Spleen (tissue), 11 donors: ENCODE results near the gene RPL27A. TPM values are rescaled to one million over a fixed set of nuclear protein-coding genes. Genes with fewer than 3 reads are reported as not detected.

Experiments used
- DNase-seq: peaks from one replicate; pipeline ENCODE4 v3.0.0-alpha.2; 2020
- H3K27ac ChIP-seq, 8 donors: fragments of 200-600 bp; sonication (generic) in 7 of 8; 1 replicate in 4 of 8; 2 replicates in 4 of 8; pipeline versions ENCODE4 v1.5.0 to v1.8.0; 2016 to 2021; ENCODE audit warnings: inconsistent platforms in 4 of 8, mild to moderate bottlenecking in 4 of 8, moderate library complexity in 1 of 8
- H3K27me3 ChIP-seq, 7 donors: fragments of 200-600 bp; sonication (generic) in 6 of 7; replicated peaks in 1 of 7; 1 replicate in 4 of 7; 2 replicates in 3 of 7; pipeline versions ENCODE4 v1.5.0 to v1.8.0; 2016 to 2021; ENCODE audit warnings: inconsistent platforms in 3 of 7, mild to moderate bottlenecking in 1 of 7
- H3K36me3 ChIP-seq, 6 donors: fragments of 200-600 bp; sonication (generic) in 5 of 6; 1 replicate in 4 of 6; 2 replicates in 2 of 6; pipeline versions ENCODE4 v1.5.0 to v1.8.0; 2016 to 2021; ENCODE audit warnings: inconsistent platforms in 2 of 6
- H3K4me1 ChIP-seq, 6 donors: fragments of 200-600 bp; sonication (generic) in 5 of 6; 1 replicate in 3 of 6; 2 replicates in 3 of 6; pipeline versions ENCODE4 v1.5.0 to v1.8.0; 2016 to 2021; ENCODE audit warnings: inconsistent platforms in 3 of 6
- H3K4me3 ChIP-seq, 8 donors: fragments of 200-600 bp; sonication (generic) in 7 of 8; 1 replicate in 4 of 8; 2 replicates in 4 of 8; pipeline versions ENCODE4 v1.5.0 to v1.8.0; 2016 to 2021; ENCODE audit warnings: inconsistent platforms in 4 of 8, mild to moderate bottlenecking in 4 of 8, moderate library complexity in 2 of 8
- H3K9me3 ChIP-seq, 8 donors: fragments of 200-600 bp; sonication (generic) in 7 of 8; 1 replicate in 4 of 8; 2 replicates in 4 of 8; pipeline versions ENCODE4 v1.5.0 to v1.8.0; 2016 to 2021; ENCODE audit warnings: inconsistent platforms in 4 of 8
- POLR2A ChIP-seq, 3 donors: fragments of 450-650 bp; IDR thresholded peaks; one replicate each; pipeline ENCODE4 v1.5.1; 2017; ENCODE audit warnings: antibody characterized with exemption in 3 of 3, mild to moderate bottlenecking in 1 of 3
- POLR2AphosphoS5 ChIP-seq, 3 donors: sonication (generic); formaldehyde crosslinking; IDR thresholded peaks; one replicate each; pipeline ENCODE4 v1.5.1; 2017; ENCODE audit warnings: antibody characterized with exemption in 3 of 3
- WGBS, 5 donors: extraction: QIAGEN DNeasy Blood & Tissue Kit in 3 of 5; methylation state at CpG; one replicate each; pipeline versions ENCODE4 v1.1.5 to v1.1.7; 2013 to 2018; 5-methylcytosine and 5-hydroxymethylcytosine counted together
- intact Hi-C: fragments of 100-400 bp; cut with DNase I; formaldehyde crosslinking; loops from one replicate; pipeline ENCODE4 v1.15.0; 2023; ENCODE audit warnings: low total_unique reads
- polyA plus RNA-seq, 3 donors: library from polyadenylated mRNA; stranded (reverse); fragments of 200-250 nt; gene quantifications; one replicate each; pipeline ENCODE4 v1.2.1, GENCODE V29; 2013
- total RNA-seq, 7 donors: library from RNA; depleted of rRNA in 3 of 7; stranded (reverse); fragments of >200 nt in 3 of 7; fragmentation: NEBNext Ultra II Directional in 4 of 7; extraction: Animal tissue kit (Norgen Biotek cat#: 25700) in 4 of 7; gene quantifications; one replicate each; pipeline versions ENCODE4 v1.1.0 to v1.2.1, GENCODE V29; 2016 to 2021
- TF ChIP-seq, protein P1 (sequence below), 11 experiments: fragments of 200-600 bp in 7 of 11; fragments of 450-650 bp in 4 of 11; sonication (generic) in 4 of 11; IDR thresholded peaks in 8 of 11; conservative IDR thresholded peaks in 3 of 11; 1 replicate in 7 of 11; 2 replicates in 4 of 11; pipeline versions ENCODE4 v1.4.0 to v1.8.0; 2016 to 2021; ENCODE audit warnings: antibody characterized with exemption in 11 of 11, inconsistent platforms in 4 of 11, mild to moderate bottlenecking in 1 of 11
- donor health status: healthy with polysubstance abuse.
- donor health status: DM: no; HTN: no; CAD: no; lungs with moderate emphysema.
- donor health status: DM: no; HTN: no; CAD: no.
- donor health status: Bipolar disorder and iron deficiency.
- donor health status: healthy.
- donor health status: DM: no; HTN: no; CAD: no.
- donor health status: DM: yes; HTN: yes; CAD: no.

The RPL27A gene
- total and polyA plus RNA-seq, 10 donors = 845 to 8,152 (median 1,390) TPM

DNA sequence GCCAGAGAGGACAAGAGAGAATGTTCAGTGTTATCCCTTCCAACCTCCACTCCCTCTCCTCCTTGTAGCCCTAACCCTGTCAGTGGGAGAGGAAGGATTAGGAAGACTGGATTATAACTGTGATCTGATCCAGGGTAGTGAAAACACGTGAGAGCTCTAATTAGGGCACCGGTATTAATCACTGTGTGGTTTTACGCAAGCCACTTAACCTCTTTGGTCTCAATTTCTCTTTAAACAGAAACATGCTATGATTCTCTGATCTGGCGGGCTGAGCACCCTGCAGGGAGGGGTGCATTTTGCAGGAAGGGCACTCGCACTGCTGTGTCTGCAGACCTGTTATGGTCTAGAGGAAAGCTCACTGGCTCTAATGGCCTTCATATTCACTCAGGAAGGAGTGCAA lies 11.5 kb downstream of the RPL27A start:
- TF ChIP-seq POLR2AphosphoS5 (IDR thresholded peaks at IDR 0.05) (no peak), POLR2A (IDR thresholded peaks at IDR 0.05) (no peak)
- TF ChIP-seq, protein P1, sequence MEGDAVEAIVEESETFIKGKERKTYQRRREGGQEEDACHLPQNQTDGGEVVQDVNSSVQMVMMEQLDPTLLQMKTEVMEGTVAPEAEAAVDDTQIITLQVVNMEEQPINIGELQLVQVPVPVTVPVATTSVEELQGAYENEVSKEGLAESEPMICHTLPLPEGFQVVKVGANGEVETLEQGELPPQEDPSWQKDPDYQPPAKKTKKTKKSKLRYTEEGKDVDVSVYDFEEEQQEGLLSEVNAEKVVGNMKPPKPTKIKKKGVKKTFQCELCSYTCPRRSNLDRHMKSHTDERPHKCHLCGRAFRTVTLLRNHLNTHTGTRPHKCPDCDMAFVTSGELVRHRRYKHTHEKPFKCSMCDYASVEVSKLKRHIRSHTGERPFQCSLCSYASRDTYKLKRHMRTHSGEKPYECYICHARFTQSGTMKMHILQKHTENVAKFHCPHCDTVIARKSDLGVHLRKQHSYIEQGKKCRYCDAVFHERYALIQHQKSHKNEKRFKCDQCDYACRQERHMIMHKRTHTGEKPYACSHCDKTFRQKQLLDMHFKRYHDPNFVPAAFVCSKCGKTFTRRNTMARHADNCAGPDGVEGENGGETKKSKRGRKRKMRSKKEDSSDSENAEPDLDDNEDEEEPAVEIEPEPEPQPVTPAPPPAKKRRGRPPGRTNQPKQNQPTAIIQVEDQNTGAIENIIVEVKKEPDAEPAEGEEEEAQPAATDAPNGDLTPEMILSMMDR (IDR thresholded peaks at IDR 0.05 in 8 of 11, conservative IDR thresholded peaks at IDR 0.05 in 3 of 11) = no peak
- H3K36me3 ChIP-seq = peaks cover 0 to 90% (median 58%) of the 10 kb centered on the region in 6 donors
- 69 to 90% (median 85%) methylated on average over 5 of the region's 5 CpGs for WGBS, 5 donors
- no peaks in the 10 kb centered on the region for H3K9me3 ChIP-seq
- intact Hi-C loops = no loop called here
- H3K4me3 ChIP-seq = no peak overlapping the region
- H3K27ac ChIP-seq = peak overlapping the region in 1 of 8 donors; percentile 14
- no peak for DNase-seq
- H3K27me3 ChIP-seq = no peaks in the 10 kb centered on the region
- peaks cover 0 to 32% (median 10%) of the 10 kb centered on the region in 6 donors for H3K4me1 ChIP-seq

DNA sequence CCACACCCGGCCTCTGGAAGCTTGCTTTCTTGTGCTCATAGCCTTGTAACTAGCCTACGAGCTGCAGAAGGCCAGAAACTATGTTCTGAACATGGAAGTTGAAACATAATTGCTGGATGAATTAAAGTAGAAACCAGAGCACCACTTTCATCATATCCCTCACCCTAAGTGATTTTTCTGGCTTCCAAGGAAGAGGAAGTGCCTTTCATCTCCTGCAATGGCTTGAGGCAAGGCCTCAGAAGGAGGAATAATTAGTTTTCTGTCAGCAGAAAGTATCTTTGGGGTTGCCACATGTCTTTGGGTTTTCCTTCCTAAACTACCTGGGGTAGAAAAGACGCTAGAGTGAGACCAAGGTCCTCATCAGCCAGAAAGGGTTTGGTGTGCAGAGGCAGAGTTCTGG lies 14.5 kb downstream of the RPL27A start:
- Histone ChIP-seq H3K27ac (no peak overlapping the region), H3K36me3 (peaks cover 0 to 79% (median 56%) of the 10 kb centered on the region in 6 donors), H3K9me3 (no peaks in the 10 kb centered on the region), H3K4me3 (no peak overlapping the region), H3K27me3 (no peaks in the 10 kb centered on the region), H3K4me1 (peaks cover 9 to 36% (median 18%) of the 10 kb centered on the region in 6 donors)
- WGBS, 5 donors = 72 to 93% (median 83%) methylated on average over 3 of the region's 3 CpGs
- intact Hi-C loops = no loop called here
- TF ChIP-seq, protein P1 (IDR thresholded peaks at IDR 0.05 in 8 of 11, conservative IDR thresholded peaks at IDR 0.05 in 3 of 11) = no peak
- TF ChIP-seq POLR2A (IDR thresholded peaks at IDR 0.05) = no peak
- no peak for TF ChIP-seq POLR2AphosphoS5 (IDR thresholded peaks at IDR 0.05)
- no peak for DNase-seq

DNA sequence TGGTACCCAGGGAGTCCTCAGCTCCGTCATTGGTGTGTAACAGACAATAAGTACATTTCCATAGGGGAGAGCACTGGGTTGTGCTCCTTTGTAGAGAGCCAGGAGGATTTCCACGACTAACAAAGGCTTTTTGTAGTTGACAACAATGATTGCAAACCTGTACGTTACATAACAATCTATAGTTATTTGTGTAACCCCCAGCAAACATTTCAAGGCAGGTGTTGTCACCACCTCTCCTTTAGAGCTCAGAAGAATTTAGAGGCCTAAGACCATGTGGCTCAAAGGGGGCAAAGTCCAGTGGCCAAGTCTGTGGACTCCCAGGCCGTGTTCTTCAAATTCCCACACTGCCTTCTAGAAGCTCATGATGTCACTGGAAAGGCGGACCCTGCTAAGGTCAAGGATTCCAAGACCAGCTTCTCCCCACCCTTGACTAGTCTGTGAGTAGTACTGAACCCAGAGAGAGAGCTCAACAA lies 15.8 kb downstream of the RPL27A start:
- intact Hi-C loops = no loop called here
- TF ChIP-seq POLR2AphosphoS5 (IDR thresholded peaks at IDR 0.05) (no peak), POLR2A (IDR thresholded peaks at IDR 0.05) (no peak)
- TF ChIP-seq, protein P1 (IDR thresholded peaks at IDR 0.05 in 8 of 11, conservative IDR thresholded peaks at IDR 0.05 in 3 of 11) = no peak
- no peak for DNase-seq
- Histone ChIP-seq H3K27me3 (no peaks in the 10 kb centered on the region), H3K9me3 (no peaks in the 10 kb centered on the region), H3K4me1 (peaks cover 9 to 38% (median 18%) of the 10 kb centered on the region in 6 donors), H3K36me3 (peaks cover 0 to 79% (median 49%) of the 10 kb centered on the region in 6 donors), H3K4me3 (no peak overlapping the region), H3K27ac (peak overlapping the region in 5 of 8 donors; percentile 15 to 69 (median 61))
- WGBS, 5 donors = 85 to 91% (median 90%) methylated on average over 5 of the region's 5 CpGs

DNA sequence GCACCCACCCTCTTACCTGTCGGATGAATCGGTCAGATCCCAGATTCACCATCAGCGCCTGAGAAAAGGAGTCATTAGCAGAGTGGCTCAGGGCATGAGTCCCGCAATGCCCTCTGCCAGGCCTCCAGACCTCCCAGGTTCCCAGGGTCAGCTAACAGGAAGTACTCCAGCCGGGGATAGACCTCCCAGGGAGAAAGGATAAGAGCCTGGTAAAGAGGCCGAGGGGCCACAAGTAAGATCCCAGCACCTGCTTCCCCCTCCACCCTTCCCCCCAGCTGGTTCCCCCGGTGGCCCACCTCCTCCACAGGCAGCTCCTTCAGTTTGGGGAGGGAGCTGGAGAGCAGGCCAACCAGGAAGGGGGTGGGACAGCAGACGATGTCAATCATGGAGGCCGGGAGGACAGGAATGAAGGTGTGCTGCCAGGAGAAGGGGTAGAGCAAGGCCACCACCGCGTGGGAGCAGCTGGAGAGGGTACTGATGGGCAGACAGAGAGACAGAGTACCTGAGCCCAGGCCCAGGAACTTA lies 16.4 kb downstream of the RPL27A start:
- peaks cover 0 to 79% (median 43%) of the 10 kb centered on the region in 6 donors for H3K36me3 ChIP-seq
- TF ChIP-seq POLR2A (IDR thresholded peaks at IDR 0.05) = no peak
- no peak for DNase-seq
- intact Hi-C loops = no loop called here
- peaks cover 9 to 44% (median 18%) of the 10 kb centered on the region in 6 donors for H3K4me1 ChIP-seq
- 64 to 81% (median 78%) methylated on average over 10 to 11 of the region's 11 CpGs for WGBS, 5 donors
- H3K27ac ChIP-seq = peak overlapping the region in 5 of 8 donors; percentile 15 to 69 (median 61)
- H3K4me3 ChIP-seq = no peak overlapping the region
- H3K27me3 ChIP-seq = no peaks in the 10 kb centered on the region
- no peaks in the 10 kb centered on the region for H3K9me3 ChIP-seq
